RKO (cell line): ENCODE results near the gene HDDC2.

Source experiments
- DNase-seq: peaks from one replicate; pipeline ENCODE4 v3.0.0-alpha.2; 2016; ENCODE audit warnings: low spot score

The HDDC2 gene

GRCh38 chr6:125233202-125233601 is 68.6 kb downstream of the HDDC2 start:
- DNase-seq = no peak

- DNase-seq = no peak
Observed at GRCh38 chr6:125232466-125232865, 69.3 kb downstream of the HDDC2 start.

GRCh38 chr6:125231574-125232343 is 70.0 kb downstream of the HDDC2 start:
- no peak for DNase-seq

- DNase-seq = no peak
Observed at GRCh38 chr6:125231133-125231532, 70.6 kb downstream of the HDDC2 start.

GRCh38 chr6:125230674-125231073 is 71.1 kb downstream of the HDDC2 start:
- no peak for DNase-seq

- DNase-seq = no peak
Observed at GRCh38 chr6:125228981-125229479, 72.7 kb downstream of the HDDC2 start.

- DNase-seq = no peak
Observed at GRCh38 chr6:125227244-125227643, 74.5 kb downstream of the HDDC2 start.
